ENCODE data around the gene LCE1D.

Gene LCE1D

DNA sequence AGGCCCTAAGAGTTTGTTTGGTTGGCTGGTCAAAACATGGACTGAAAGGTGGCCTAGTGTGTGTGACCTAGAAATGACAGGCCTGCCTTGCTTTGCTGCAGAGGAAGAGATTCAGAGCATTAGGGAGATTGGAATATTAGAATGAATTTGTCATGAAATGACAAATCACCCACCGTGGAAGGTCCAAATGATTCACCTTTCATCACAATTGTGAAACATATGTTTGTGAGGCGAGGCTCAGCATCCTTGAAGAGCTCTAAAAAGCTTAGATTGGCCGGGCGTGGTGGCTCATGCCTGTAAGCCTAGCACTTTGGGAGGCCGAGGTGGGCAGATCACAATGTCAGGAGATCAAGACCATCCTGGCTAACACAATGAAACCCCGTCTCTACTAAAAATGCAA, 20.8 kb downstream of the LCE1D start:
- DNase-seq = no peak

DNA sequence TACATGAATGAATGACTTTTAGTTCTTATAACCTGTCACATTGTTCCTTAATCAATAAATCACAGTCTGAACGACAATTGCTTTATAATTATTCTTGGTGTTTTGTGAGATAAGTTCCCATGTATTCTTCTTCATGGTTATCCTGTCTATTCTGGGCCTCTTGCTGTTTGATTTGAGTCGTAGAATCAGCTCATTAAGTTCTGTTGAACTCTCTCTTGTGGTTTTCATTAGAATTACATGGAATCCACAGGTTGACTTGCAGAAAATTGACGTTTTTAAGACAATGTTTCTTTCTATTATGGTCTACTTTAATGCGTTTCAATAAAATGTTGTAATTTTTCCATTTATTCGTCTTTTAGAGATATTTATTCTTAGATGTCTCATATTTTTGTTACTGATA, 26.8 kb downstream of the LCE1D start:
- no peak for DNase-seq

DNA sequence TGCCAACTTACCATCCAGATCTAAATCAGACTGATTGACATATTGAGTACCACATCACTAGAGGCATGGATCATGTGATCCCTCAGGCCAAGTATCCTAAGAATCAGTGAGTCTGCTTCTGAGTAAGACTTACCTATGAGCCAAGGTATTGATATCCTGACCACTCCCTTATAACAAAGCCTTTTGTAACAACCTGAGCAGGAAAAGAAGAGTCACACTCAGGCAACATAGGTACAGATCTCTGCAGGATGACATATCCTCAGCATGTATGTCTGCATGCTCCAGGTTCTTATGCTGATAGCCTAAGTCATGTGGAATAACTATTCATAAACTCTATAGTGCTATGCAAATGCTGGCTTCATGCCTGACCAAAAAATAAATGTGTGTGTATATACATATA, 28.4 kb downstream of the LCE1D start:
- no peak for DNase-seq

DNA sequence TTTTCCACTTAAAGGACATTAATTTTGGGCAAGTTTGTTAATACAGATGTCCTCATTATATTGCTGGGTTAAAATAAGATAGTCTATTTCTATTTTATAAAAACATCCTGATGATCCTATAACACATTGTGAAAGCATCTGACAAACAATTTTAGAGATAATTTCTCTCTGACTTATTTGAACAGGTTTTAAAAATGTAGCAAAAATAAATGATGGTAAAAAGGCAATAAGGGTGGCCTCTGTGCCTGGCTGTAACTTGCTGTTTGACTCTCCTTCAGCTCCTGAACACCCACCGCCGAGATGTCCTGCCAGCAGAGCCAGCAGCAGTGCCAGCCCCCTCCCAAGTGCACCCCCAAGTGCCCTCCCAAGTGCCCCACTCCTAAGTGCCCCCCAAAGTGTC, 30.7 kb downstream of the LCE1D start, which contains the start of gene LCE1A:
TSS of gene LCE1A (plus strand) at position 301 of the 400 bp plus-strand sequence. CDS start at position 301, 0 bp downstream.
- no peak for DNase-seq

DNA sequence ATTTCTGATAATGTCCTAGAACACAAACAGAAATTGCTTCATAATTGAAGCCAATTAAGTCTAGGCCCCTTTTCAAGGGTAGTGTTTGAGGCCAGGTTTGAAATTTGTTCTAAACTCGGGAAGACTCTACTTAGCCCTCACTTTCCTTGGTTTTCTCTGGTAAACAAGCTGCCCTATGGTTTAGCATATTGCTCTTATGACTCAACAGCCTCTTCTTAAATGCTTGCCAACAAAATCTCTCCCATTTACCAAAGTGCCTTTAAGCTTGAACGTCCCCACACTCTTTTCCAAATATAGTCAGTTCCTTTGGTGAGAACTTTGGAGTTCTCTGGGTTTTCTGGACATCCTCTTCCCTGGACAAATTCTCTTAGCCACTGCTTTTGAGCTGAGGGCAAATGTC, 40.3 kb downstream of the LCE1D start:
- DNase-seq = no peak

GRCh38 chr1:152842556-152842955, 46.0 kb downstream of the LCE1D start, which contains the start of gene LCE6A:
Gene LCE6A, plus strand, starts transcription at chr1:152842856. Its CDS starts 665 bp downstream, at chr1:152843521.
- DNase-seq = no peak

Measured in stimulated activated CD4-positive, alpha-beta T cell treated with anti-CD3 and anti-CD28 coated beads, Interleukin-1b, Interleukin-23, amount 100 ng/mL, for 48 hours (primary cell).